NT2/D1 (cell line): ENCODE measurements around the gene ANKDD1B.

Experiments used
- YY1 ChIP-seq: IDR thresholded peaks from 2 replicates; pipeline ENCODE4 v1.6.1; 2011; ENCODE audit not compliant: insufficient read length, insufficient read depth
- ZNF274 ChIP-seq: IDR thresholded peaks from 2 replicates; pipeline ENCODE4 v1.6.1; 2011; ENCODE audit warnings: mild to moderate bottlenecking, low read depth, low read length

GRCh38 chr5:75626959-75627358, 15.7 kb downstream of the ANKDD1B start:
- TF ChIP-seq ZNF274 (no peak), YY1 (no peak)
